Activated T-helper 1 cell treated with anti-CD3 and anti-CD28 coated beads, Interleukin-2, amount 50 U/mL, for 16 hours (primary cell): ENCODE data around the gene ADM5.

Source experiments
- DNase-seq, 2 donors: peaks; one replicate each; pipeline ENCODE4 v3.0.0-alpha.2; 2020; ENCODE audit warnings: low read depth in 1 of 2, low spot score in 1 of 2

ADM5 gene

GRCh38 chr19:49658139-49658517 is 31.3 kb upstream of the ADM5 start:
- DNase-seq = no peak

GRCh38 chr19:49658566-49659442 is 30.6 kb upstream of the ADM5 start:
- no peak for DNase-seq

DNA sequence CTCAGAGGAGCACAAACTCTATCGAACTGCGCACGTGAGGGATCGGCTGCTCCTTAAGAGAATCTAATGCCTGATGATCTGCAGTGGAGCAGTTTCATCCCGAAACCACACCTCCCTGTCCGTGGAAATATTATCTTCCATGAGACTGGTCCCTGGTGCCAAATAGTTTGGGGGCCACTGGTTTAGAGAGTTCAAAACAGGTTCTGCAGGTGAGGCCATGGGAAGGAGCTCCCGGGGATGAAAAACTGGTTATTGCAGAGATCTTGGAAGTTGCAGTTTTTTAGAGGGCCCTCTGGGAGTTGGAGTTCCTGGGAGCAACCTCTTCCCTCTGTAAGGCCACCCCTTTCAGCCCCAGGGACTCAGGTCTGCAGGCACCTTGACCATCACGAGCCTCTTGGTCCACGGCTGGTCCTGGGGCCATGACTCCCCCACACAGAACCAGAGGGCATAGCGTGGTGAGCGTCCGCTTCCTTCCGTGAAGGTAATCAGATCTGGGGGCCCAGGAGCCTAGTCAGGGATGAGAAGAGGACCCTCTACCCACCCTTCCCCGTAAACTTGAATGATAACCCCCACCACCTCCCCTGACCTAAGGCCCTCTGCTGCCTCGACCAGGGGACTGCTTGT is 28.9 kb upstream of the ADM5 start:
- no peak for DNase-seq

GRCh38 chr19:49662011-49662410 is 27.4 kb upstream of the ADM5 start:
- no peak for DNase-seq

DNA sequence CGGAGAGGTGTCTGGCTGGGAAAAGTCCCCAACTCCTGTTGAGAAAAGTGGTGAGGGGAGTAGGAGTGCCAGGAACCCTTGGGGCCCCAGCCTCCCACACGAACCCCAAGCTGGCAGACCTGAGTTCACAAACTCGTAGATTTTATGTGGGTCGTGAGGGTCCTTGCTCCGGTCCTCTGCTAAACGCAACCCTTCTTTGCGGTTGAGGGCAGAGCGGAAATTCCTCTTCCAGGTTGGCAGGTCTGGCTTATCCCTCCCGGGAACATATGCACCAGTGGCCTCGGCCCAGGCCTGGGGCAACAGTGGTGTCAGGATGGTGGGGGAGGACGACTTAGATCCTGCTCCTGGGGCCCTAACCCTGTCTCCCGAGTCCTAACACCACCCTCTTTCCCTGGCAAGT is 26.2 kb upstream of the ADM5 start:
- no peak for DNase-seq

GRCh38 chr19:49664171-49665035 is 25.0 kb upstream of the ADM5 start:
- peak; percentile 86 to 95 for DNase-seq

GRCh38 chr19:49665036-49665350 is 24.4 kb upstream of the ADM5 start:
- DNase-seq = no peak

GRCh38 chr19:49665351-49666119 is 23.9 kb upstream of the ADM5 start, which contains the start of the genes BCL2L12 and IRF3:
Gene BCL2L12, plus strand, starts transcription at chr19:49665933. Its CDS starts 760 bp downstream, at chr19:49666693.
Gene IRF3, minus strand, starts transcription at chr19:49665857. Its CDS starts 1,019 bp downstream, at chr19:49664838.
- peak; percentile 99 for DNase-seq

DNA sequence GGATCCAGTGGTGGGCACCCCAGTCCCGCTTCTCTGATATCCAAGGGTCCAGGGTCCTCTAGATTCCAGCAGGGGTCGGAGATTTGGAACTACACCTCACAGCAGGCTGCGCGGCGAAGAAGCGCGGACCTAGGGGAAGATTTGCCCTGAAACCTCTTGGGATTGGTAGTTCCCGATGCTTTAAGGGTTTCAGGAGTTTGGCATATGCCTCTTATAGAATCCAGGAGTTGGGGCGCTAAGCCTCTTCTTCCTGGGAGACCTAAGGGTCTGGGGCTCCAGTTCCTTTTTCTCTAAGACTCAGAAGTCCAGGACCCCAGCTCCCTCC is 23.3 kb upstream of the ADM5 start:
- DNase-seq = no peak

DNA sequence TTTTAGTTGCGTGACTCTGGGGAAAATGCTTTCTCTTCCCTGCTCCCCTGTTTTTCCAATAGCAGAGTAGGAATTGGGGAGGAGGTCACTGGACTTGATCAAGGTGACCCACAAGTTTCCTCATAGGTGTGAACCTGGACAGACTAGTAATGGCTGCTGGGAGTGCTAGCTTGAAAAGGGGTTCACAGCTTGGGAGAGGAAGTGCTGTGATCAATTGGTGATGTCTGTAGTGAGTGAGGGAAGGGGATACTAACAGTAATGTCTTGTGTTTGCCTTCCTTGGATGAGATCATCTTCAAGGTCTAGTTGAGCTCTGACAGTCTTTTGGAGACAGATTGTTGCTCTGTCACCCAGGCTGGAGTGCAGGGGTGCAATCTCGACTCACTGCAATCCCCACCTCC is 21.9 kb upstream of the ADM5 start:
- no peak for DNase-seq

DNA sequence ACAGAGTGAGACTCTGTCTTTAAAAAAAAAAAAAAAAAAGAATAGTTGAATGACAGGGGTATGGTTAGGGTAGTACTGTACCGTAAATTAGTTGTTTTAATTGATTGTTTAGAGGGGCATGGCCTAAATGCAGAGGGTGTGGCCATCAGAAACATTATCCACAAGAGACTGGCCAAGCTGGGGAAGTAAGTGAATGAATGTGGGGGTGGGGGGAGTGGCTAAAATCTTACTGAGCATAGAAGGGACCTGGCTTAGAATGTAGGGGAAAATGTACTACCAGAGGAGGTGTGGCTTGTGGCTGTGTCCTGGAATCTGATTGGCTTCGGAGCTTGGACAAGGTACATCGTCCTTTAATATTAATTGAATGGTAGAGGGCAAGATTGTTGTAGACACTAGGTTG is 19.9 kb upstream of the ADM5 start:
- DNase-seq = no peak

DNA sequence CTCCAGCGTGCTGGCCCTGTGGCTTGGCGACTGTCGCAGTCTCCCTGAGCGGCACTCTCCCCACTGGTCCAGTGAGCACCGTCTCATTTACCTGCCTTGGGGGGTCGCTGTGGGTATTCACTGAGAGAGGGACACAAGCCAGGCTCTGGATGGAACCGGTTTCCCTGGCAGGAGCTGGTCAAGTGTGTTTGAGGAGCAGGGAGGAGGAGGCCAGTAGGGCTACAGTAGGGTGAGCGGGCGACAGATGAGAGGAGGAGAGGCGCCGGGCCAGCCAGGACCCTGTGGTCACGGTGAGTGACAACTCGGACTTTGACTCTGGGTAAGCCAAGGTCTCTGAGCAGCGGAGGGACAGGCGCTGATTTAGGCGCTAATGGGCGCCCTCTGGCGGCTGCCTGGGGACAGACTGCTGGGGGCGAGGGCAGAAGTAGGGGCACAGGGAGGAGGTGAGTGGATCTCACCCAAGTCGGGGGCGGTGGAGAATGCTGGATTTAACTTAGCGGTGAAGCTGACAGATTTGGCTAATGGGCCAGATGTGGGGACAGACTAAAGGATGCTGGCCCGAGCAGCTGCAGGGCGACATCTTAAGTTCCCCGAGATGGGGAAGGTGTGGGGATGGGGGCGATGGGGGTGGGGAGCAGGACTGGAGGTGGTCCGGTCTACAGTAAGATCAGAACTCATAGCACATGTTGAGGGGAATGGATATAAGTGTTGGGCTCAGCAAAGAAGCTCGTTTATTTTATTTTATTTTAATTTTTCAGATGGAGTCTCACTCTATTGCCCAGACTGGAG is 17.1 kb upstream of the ADM5 start:
- peak; percentile 61 to 68 for DNase-seq

GRCh38 chr19:49676136-49676783 is 13.1 kb upstream of the ADM5 start:
- peak in 1 of 2 donors; percentile 37 for DNase-seq

GRCh38 chr19:49676784-49677230 is 12.6 kb upstream of the ADM5 start:
- peak; percentile 94 to 97 for DNase-seq

DNA sequence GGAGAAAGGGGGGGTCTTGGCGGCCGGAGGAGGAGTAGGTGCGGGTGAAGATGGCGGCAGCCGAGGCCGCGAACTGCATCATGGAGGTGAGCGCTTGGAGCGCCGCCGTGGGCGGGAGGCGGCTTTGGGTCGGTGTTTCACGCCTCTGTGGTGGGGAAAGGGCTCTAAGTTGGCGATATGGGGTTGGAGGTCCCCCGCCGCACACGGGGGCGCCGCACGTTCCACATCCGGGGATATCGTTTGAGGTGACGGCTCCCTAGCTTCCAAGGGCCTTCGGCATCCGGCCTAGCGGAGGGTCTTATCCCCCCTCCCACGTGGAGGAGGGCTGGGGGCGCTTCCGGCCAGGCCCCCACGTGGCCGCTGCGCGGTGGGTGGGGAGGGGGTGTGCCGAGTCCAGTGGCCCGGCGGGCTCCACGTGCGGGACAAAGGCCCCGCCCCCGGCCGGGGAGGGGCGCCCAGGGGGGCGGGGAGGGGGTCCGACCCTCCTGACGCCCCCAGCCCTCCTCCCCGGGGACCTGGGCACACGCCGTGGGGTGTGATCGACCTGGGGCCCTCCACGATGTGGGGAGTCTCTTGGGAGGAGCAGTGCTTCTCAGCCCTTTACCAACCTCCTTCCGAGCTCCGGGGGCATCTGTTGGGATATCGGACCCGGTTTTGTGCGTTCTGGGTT is 12.0 kb upstream of the ADM5 start, which contains the start of gene PRMT1:
TSS of gene PRMT1 (plus strand) at position 41 of the 670 bp plus-strand sequence. CDS start at position 51, 10 bp downstream.
- peak in 1 of 2 donors; percentile 49 for DNase-seq

DNA sequence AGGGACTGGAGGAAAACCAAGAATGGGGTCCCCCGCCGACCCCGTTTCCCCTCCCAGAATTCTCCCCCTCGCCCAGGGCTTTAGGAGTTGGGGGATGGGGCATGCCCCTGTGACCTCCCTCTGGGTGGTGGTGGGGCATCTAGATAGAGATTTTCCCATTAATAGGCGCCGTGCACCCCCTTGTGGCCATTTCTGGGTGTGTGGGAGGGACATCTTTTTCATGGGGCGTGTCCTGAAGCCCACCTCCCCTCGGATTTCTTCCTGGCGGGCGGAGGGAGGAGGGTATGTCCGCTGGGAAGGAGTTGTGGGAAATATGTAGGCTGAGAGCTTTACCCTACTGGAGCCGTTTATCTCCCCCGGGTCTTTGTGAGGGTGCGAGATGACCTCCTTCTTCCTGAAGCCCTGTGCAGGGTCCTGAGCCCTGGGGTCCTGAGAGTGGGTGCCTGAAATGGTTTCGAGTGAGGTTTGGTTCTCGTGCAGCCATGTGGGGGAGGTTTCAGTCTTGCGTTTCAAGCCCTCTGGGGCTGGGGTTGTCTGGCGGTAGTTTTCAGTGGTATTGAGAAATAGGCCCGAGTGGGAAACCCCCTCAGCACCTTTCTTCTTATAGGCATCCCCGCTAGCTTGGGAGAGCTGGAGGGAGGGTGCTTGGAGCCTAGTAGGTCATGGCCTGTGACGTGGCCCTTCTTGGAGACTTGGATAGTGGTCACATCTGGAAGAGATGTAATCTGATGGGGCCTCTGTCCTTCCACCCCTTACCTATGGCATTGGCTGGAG is 11.3 kb upstream of the ADM5 start:
- DNase-seq = peak; percentile 66 to 71

DNA sequence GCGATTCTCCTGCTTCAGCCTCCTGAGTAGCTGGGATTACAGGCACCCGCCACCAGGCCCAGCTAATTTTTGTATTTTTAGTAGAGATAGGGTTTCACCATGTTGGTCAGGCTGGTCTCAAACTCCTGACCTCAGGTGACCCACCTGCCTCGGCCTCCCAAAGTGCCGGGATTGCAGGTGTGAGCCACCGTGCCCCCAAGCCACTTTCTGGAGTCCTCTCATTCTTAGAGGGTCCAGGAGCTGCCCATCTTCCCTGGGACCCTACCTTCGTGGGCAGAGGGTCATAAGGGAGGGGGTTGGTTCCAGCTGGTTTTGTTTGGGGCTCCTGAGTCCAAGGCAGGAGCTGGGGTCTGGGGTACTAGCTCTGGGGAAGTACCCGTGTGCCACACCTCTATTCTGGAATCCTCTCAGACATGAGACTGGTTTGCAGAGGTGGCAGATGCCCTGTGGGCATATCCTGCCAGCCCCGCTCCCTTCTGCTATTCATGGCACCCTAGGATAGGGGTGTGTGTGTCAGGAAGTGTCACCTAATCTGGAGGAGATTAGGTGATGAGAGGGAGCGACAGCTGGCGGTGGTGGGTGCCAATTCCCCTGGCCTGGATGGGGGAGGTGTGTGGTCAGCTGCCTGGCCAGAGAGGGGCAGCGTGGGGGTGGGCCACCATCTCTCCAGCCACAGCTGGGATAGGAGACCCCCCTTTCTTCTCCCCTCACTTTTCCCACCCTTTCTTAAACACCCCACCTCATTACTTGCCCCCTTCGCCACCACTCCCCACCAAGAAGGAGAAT is 10.2 kb upstream of the ADM5 start:
- DNase-seq = no peak
